HepG2 (cell line): ENCODE results near the gene SEC31A. TPM values are rescaled to one million over a fixed set of nuclear protein-coding genes. Genes with fewer than 3 reads are reported as not detected.
A peak's percentile ranks its signal among the peaks of the same experiment; 100 is the strongest.

Source experiments
- ARID5B ChIP-seq: IDR thresholded peaks from 2 replicates; pipeline ENCODE4 v1.4.0; 2020; ENCODE audit warnings: mild to moderate bottlenecking, missing genetic modification reagents
- EHMT2 ChIP-seq: fragments of 200-600 bp; sonication (generic); IDR thresholded peaks from 2 replicates; pipeline ENCODE4 v1.7.0; 2017; ENCODE audit warnings: antibody characterized with exemption, low read depth, low read length, borderline replicate concordance
- FOXA3 ChIP-seq: IDR thresholded peaks from 2 replicates; pipeline ENCODE4 v1.6.1; 2016; ENCODE audit warnings: missing genetic modification reagents, missing compliant biosample characterization
- MTERF4 ChIP-seq: sonication (generic); formaldehyde crosslinking; IDR thresholded peaks from 2 replicates; pipeline ENCODE4 v1.8.0; 2023; ENCODE audit warnings: mild to moderate bottlenecking, missing genetic modification reagents
- NRL ChIP-seq: sonication (generic); formaldehyde crosslinking; IDR thresholded peaks from 2 replicates; pipeline ENCODE4 v1.5.0; 2020; ENCODE audit warnings: missing genetic modification reagents, mild to moderate bottlenecking, moderate library complexity, borderline replicate concordance
- POLR2A ChIP-seq, 2 experiments: IDR thresholded peaks; 2 replicates each; pipeline ENCODE4 v1.6.1; 2011; ENCODE audit warnings: low read depth in 2 of 2, low read length in 2 of 2, mild to moderate bottlenecking in 1 of 2, moderate library complexity in 1 of 2; ENCODE audit not compliant: insufficient read depth in 1 of 2
- SMC3 ChIP-seq: IDR thresholded peaks from 2 replicates; pipeline ENCODE4 v1.6.1; 2011; ENCODE audit warnings: low read length, improper control_type of control experiment
- TCF7L2 ChIP-seq: IDR thresholded peaks from 2 replicates; pipeline ENCODE4 v1.6.1; 2011; ENCODE audit warnings: mild to moderate bottlenecking, low read depth, low read length, moderate library complexity
- TEAD3 ChIP-seq: optimal IDR thresholded peaks from 2 replicates; pipeline ENCODE3; 2016; ENCODE audit warnings: borderline replicate concordance
- TFAP4 ChIP-seq: sonication (generic); IDR thresholded peaks from 2 replicates; pipeline ENCODE4 v1.6.1; 2016; ENCODE audit warnings: low read depth, borderline replicate concordance
- XRCC5 ChIP-seq: fragments of 200-400 bp; formaldehyde crosslinking; optimal IDR thresholded peaks from 2 replicates; pipeline ENCODE3; 2017; ENCODE audit warnings: mild to moderate bottlenecking, low read length
- ZBTB3 ChIP-seq: sonication (generic); formaldehyde crosslinking; IDR thresholded peaks from 2 replicates; pipeline ENCODE4 v1.4.0; 2020; ENCODE audit warnings: low read depth, mild to moderate bottlenecking, moderate library complexity, missing genetic modification reagents, borderline replicate concordance
- ZNF691 ChIP-seq: sonication (generic); formaldehyde crosslinking; IDR thresholded peaks from 2 replicates; pipeline ENCODE4 v1.4.0; 2020; ENCODE audit warnings: missing genetic modification reagents, low read depth, mild to moderate bottlenecking, borderline replicate concordance
- polyA plus RNA-seq, 8 experiments: library from polyadenylated mRNA; depleted of rRNA in 3 of 8; stranded (reverse) in 7 of 8; unstranded in 1 of 8; fragments of >200 nt; fragmentation: Illumina TruSeq in 4 of 8; extraction: Trizol in 4 of 8; gene quantifications; 2 replicates each; pipeline versions ENCODE4 v1.2.1 to v1.2.3, GENCODE V29; 2011 to 2016; ENCODE audit warnings: low read depth in 4 of 8, missing spikeins in 1 of 8, mixed read lengths in 1 of 8; ENCODE audit not compliant: insufficient read depth in 1 of 8
- total RNA-seq, 5 experiments: library from RNA; depleted of rRNA; stranded (reverse); fragments of >200 nt; fragmentation: Illumina TruSeq; extraction: Trizol; gene quantifications; 2 replicates each; pipeline ENCODE4 v1.2.3, GENCODE V29; 2016; ENCODE audit warnings: low read depth in 1 of 5
- TF ChIP-seq, protein P1 (sequence below): sonication (generic); formaldehyde crosslinking; IDR thresholded peaks from 2 replicates; pipeline ENCODE4 v1.5.0; 2020; ENCODE audit warnings: mild to moderate bottlenecking, missing genetic modification reagents, moderate library complexity
- TF ChIP-seq, protein P2 (sequence below): sonication (generic); formaldehyde crosslinking; IDR thresholded peaks from 2 replicates; pipeline ENCODE4 v1.4.0; 2020; ENCODE audit warnings: missing genetic modification reagents

Gene SEC31A
- total and polyA plus RNA-seq, 2 of the 13 experiments (the other 11 are each of a cell fraction or from before 2014, with no cell fraction given), result 231 to 435 TPM

DNA sequence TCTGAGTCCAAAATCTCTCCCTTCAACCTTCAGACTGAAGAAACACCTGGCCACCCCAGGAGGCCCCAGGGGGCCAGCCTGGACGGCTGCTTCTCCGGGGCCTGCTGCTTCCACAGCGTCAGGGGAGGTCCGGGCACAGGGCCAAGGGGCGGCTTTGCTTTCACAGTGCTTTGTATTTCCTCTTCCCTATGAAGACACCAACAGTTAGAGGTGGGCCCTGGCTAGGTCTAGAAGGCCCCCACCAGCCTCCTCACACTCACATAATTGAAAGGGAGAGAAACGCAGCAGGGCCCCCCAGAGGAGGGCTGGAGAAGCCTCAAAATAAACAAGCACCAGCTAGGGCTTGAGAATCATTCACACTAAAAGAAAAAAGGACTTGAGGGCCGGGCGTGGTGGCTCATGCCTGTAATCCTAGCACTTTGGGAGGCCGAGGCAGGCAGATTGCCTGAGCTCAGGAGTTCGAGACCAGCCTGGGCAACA is 110.2 kb downstream of the SEC31A start (continued):
- TF ChIP-seq, protein P1, sequence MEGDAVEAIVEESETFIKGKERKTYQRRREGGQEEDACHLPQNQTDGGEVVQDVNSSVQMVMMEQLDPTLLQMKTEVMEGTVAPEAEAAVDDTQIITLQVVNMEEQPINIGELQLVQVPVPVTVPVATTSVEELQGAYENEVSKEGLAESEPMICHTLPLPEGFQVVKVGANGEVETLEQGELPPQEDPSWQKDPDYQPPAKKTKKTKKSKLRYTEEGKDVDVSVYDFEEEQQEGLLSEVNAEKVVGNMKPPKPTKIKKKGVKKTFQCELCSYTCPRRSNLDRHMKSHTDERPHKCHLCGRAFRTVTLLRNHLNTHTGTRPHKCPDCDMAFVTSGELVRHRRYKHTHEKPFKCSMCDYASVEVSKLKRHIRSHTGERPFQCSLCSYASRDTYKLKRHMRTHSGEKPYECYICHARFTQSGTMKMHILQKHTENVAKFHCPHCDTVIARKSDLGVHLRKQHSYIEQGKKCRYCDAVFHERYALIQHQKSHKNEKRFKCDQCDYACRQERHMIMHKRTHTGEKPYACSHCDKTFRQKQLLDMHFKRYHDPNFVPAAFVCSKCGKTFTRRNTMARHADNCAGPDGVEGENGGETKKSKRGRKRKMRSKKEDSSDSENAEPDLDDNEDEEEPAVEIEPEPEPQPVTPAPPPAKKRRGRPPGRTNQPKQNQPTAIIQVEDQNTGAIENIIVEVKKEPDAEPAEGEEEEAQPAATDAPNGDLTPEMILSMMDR (CRISPR knock-in tag), result peak; percentile 41
- no peak for TF ChIP-seq TEAD3
- TF ChIP-seq ARID5B (CRISPR knock-in tag), result peak; percentile 9; the same call in 1 of the 2 replicates
- TF ChIP-seq FOXA3 (CRISPR knock-in tag), result peak; percentile 51; the same call in 1 of the 2 replicates
- TF ChIP-seq, protein P2, sequence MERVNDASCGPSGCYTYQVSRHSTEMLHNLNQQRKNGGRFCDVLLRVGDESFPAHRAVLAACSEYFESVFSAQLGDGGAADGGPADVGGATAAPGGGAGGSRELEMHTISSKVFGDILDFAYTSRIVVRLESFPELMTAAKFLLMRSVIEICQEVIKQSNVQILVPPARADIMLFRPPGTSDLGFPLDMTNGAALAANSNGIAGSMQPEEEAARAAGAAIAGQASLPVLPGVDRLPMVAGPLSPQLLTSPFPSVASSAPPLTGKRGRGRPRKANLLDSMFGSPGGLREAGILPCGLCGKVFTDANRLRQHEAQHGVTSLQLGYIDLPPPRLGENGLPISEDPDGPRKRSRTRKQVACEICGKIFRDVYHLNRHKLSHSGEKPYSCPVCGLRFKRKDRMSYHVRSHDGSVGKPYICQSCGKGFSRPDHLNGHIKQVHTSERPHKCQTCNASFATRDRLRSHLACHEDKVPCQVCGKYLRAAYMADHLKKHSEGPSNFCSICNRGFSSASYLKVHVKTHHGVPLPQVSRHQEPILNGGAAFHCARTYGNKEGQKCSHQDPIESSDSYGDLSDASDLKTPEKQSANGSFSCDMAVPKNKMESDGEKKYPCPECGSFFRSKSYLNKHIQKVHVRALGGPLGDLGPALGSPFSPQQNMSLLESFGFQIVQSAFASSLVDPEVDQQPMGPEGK (CRISPR knock-in tag), result peak; percentile 65
- TF ChIP-seq ZNF691 (CRISPR knock-in tag), result no peak
- no peak for TF ChIP-seq POLR2A (IDR thresholded peaks at IDR 0.05; ENCODE audit: insufficient read depth in 1 of 2, low read depth in 2 of 2, low read length in 2 of 2)
- TF ChIP-seq XRCC5, result peak; percentile 19
- no peak for TF ChIP-seq ZBTB3
- no peak for TF ChIP-seq EHMT2
- peak; percentile 14; the same call in 1 of the 2 replicates for TF ChIP-seq TFAP4
- TF ChIP-seq TCF7L2, result no peak
- 0 out of 2 replicates have a peak, but pooled peaks have one; percentile 5 for TF ChIP-seq SMC3
- no peak for TF ChIP-seq MTERF4 (CRISPR knock-in tag)
- TF ChIP-seq NRL (CRISPR knock-in tag), result no peak
